ENCODE results near the gene FKBP4. TPM values are rescaled to one million over a fixed set of nuclear protein-coding genes. Genes with fewer than 3 reads are reported as not detected.

The FKBP4 gene
- total RNA-seq, 2 donors from 2014 or later = 130 to 134 TPM

GRCh38 chr12:2801044-2801783 is 6.4 kb downstream of the FKBP4 start:
- Mint-ChIP-seq H3K36me3 (peaks cover 35 to 42% of the 10 kb centered on the region in 2 donors), H3K9me3 (no peaks in the 10 kb centered on the region), H3K27ac (peak overlapping the region; percentile 50 to 66)
- ATAC-seq (no peak), DNase-seq (ENCODE audit: low spot score in 2 of 2) (no peak)

- Mint-ChIP-seq H3K9me3 (no peaks in the 10 kb centered on the region), H3K27ac (peak overlapping the region; percentile 69 to 88), H3K36me3 (peaks cover 12 to 16% of the 10 kb centered on the region in 2 donors)
- ATAC-seq (no peak), DNase-seq (ENCODE audit: low spot score in 2 of 2) (no peak)
Observed at GRCh38 chr12:2803635-2804392, 9.0 kb downstream of the FKBP4 start.

GRCh38 chr12:2804393-2805142 is 9.8 kb downstream of the FKBP4 start:
- peaks cover 10 to 14% of the 10 kb centered on the region in 2 donors for H3K36me3 Mint-ChIP-seq
- H3K27ac Mint-ChIP-seq = peak overlapping the region; percentile 69 to 75
- DNase-seq (ENCODE audit: low spot score in 2 of 2) (no peak), ATAC-seq (no peak)
- no peaks in the 10 kb centered on the region for H3K9me3 Mint-ChIP-seq

- H3K9me3 Mint-ChIP-seq = no peaks in the 10 kb centered on the region
- DNase-seq (ENCODE audit: low spot score in 2 of 2) (no peak), ATAC-seq (no peak)
- H3K36me3 Mint-ChIP-seq = peaks cover 4 to 14% of the 10 kb centered on the region in 2 donors
- H3K27ac Mint-ChIP-seq = peak overlapping the region in 1 of 2 donors; percentile 69
Observed at GRCh38 chr12:2805143-2805520, 10.4 kb downstream of the FKBP4 start.

DNA sequence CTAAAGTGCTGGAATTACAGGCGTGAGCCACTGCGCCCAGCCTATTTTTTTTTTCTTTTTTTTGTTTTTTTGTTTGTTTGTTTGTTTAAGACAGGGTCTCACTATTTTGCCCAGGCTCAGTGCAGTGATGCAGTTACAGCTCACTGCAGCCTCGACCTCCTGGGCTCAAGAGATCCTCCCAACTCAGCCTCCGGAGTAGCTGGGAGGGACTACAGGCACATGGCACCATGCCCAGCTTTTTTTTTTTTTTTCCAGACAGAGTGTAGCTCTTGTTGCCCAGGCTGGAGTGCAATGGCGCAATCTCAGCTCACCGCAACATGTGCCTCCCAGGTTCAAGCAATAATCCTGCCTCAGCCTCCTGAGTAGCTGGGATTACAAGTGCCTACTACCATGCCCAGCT is 11.9 kb downstream of the FKBP4 start:
- ATAC-seq (no peak), DNase-seq (ENCODE audit: low spot score in 2 of 2) (no peak)
- Mint-ChIP-seq H3K36me3 (peaks cover 0 to 11% of the 10 kb centered on the region in 2 donors), H3K9me3 (no peaks in the 10 kb centered on the region), H3K27ac (no peak overlapping the region)

DNA sequence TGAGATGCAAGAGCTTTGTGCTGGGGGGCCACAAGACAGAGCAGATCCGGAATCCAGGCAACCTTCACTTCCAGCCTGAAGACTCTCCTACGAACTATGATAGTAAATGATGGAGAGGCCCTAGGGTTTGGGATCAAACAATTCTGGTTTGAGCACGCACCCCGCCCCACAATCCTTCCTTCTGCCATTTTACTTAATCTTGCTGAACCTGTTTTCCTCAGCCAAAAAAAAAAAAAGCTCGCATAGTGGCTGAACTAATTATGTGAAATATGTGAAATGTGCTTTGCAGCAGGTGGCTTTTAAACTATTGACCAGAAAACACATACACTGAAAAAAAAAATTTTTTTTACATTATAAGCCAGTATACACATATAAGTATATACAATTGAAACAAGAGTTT is 17.0 kb downstream of the FKBP4 start:
- no peak for DNase-seq (ENCODE audit: low spot score in 2 of 2)
- peak overlapping the region; percentile 92 to 94 for H3K27ac Mint-ChIP-seq
- no peak for ATAC-seq
- peaks cover 5% of the 10 kb centered on the region in 2 donors for H3K36me3 Mint-ChIP-seq
- no peaks in the 10 kb centered on the region for H3K9me3 Mint-ChIP-seq

DNA sequence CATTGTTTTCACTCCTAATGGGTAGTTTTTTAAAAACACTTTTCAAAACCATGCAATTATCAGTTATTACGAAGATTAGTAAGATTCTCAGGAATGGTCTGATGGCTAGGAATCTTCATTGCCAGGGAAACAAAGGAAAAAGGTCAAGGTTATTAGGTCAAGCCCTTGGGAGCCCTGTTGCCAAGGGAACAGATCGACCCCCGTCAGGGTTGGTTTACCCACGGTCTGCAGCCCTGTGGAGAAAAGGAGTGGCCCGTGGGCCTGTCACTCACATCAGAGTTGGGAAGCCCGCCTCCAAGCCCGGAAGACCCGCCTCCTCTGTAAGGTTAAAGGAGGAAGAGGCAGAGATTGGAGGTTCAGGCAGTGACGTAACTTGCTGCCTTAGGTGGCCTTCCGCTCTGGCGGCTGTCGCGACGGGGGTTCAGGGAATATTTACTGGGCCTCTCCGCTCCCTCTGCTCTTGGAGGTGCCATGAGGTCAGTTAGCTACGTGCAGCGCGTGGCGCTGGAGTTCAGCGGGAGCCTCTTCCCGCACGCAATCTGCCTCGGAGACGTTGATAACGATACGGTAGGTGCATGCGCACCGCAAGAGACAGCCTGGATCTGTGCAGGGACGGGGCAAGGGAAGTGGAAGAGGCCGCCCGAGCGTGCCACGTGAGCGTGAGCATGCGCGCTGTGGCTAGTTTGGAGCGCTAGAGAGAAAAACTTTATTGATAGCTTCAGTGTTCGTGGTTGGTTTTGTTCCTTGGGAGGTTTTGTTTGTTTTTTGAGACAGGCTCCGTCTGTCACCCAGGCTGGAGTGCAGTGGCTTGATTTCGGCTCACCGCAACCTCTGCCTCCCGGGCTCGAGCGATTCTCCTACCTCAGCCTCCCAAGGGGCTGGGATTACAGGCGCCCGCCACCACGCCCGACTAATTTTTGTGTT is 17.8 kb downstream of the FKBP4 start, which contains the start of gene ITFG2:
Gene ITFG2, plus strand, starts transcription at position 379 of the 924 bp plus-strand sequence. Its CDS starts 93 bp downstream, at position 472.
- no peaks in the 10 kb centered on the region for H3K9me3 Mint-ChIP-seq
- DNase-seq (ENCODE audit: low spot score in 2 of 2) (peak; percentile 93 to 97), ATAC-seq (peak; percentile 96 to 98)
- H3K27ac Mint-ChIP-seq = peak within 1 kb of the TSS; percentile 92 to 94
- H3K36me3 Mint-ChIP-seq = peaks cover 5% of the 10 kb centered on the region in 2 donors

DNA sequence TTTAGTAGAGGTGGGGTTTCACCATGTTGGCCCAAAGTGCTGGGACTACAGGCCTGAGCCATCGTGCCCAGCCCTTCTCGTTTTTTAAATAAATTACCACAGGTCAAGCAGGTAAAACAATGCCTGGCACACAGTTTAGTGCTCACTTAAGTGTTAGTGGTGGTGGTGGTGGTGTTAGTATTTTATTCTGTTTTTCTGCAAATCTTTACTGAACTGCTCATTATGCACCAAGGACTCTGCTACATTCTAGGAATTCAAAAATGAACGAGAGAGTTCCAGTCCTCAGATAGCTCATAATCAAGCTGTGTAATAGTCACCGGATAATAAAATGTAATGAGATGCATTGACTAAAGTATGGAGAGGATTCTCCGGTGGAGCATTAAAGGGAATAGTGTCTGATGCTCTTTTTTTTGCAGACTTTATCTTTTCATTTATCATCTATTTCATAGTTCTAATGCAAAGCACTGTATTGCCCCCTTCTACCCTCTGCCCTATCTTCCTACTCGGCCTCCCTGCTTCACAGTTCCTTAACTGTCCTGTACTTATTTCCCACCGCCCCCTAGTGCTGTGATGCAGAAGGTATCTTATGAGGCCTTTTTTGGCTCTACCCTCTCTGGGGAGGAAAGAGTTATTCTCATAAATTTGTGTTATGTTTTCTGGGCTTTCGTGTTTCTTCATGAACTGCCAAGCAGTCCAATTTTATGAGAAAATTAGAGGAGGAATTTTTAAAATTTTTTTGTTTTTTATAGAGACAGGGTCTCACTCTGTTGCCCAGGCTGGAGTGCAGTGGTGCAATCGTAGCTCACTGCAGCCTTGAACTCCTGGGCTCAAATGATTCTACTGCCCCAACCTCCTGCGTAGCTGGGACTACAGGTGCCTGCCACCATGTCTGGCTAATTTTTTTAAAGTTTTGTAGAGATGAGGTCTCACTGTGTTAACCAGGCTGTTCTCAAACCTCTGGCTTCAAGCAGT is 18.7 kb downstream of the FKBP4 start:
- H3K9me3 Mint-ChIP-seq = no peaks in the 10 kb centered on the region
- ATAC-seq = peak in 1 of 2 donors; percentile 31

DNA sequence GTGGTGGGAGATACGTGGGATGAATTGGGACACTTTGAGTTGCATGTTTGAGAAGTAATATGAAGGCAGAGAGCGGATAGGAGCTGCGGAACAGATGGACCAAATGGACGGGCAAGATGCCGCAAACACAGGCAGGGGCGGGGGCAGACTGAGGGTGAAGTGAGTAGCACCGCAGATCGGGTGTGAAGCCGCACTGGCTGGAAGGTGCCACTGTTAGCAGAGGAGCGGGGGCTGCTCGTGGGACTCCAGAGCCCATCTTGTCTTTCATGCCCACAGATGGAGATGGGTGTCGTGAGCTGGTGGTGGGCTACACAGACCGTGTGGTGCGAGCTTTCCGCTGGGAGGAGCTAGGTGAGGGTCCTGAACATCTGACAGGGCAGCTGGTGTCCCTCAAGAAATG is 25.0 kb downstream of the FKBP4 start:
- ATAC-seq (no peak), DNase-seq (ENCODE audit: low spot score in 2 of 2) (no peak)
- Mint-ChIP-seq H3K27ac (peak overlapping the region in 1 of 2 donors; percentile 77), H3K36me3 (peaks cover 11 to 25% of the 10 kb centered on the region in 2 donors), H3K9me3 (no peaks in the 10 kb centered on the region)

More for the DNA sequence above, 18.7 kb downstream of the FKBP4 start:
- Mint-ChIP-seq H3K36me3 (peaks cover 11 to 12% of the 10 kb centered on the region in 2 donors), H3K27ac (peak overlapping the region; percentile 92 to 94)
- DNase-seq (ENCODE audit: low spot score in 2 of 2) = peak in 1 of 2 donors; percentile 47

GRCh38 chr12:2820432-2820831 is 25.7 kb downstream of the FKBP4 start:
- ATAC-seq = no peak

GRCh38 chr12:2823483-2823882 is 28.7 kb downstream of the FKBP4 start:
- no peaks in the 10 kb centered on the region for H3K9me3 Mint-ChIP-seq
- H3K27ac Mint-ChIP-seq = no peak overlapping the region
- peaks cover 0 to 17% of the 10 kb centered on the region in 2 donors for H3K36me3 Mint-ChIP-seq
- DNase-seq (ENCODE audit: low spot score in 2 of 2) (no peak), ATAC-seq (no peak)

More at GRCh38 chr12:2820432-2820831, 25.7 kb downstream of the FKBP4 start:
- Mint-ChIP-seq H3K9me3 (no peaks in the 10 kb centered on the region), H3K27ac (no peak overlapping the region), H3K36me3 (peaks cover 8 to 25% of the 10 kb centered on the region in 2 donors)
- no peak for DNase-seq (ENCODE audit: low spot score in 2 of 2)

GRCh38 chr12:2824541-2824940 is 29.8 kb downstream of the FKBP4 start:
- no peak for DNase-seq (ENCODE audit: low spot score in 2 of 2)
- Mint-ChIP-seq H3K9me3 (no peaks in the 10 kb centered on the region), H3K27ac (peak overlapping the region in 1 of 2 donors; percentile 80), H3K36me3 (peaks cover 0 to 14% of the 10 kb centered on the region in 2 donors)
- ATAC-seq = no peak

- H3K9me3 Mint-ChIP-seq = no peaks in the 10 kb centered on the region
- ATAC-seq = no peak
- peaks cover 0 to 10% of the 10 kb centered on the region in 2 donors for H3K36me3 Mint-ChIP-seq
- DNase-seq (ENCODE audit: low spot score in 2 of 2) = no peak
- H3K27ac Mint-ChIP-seq = peak overlapping the region in 1 of 2 donors; percentile 39
Observed at GRCh38 chr12:2825132-2825531, 30.4 kb downstream of the FKBP4 start.

GRCh38 chr12:2826036-2826435 is 31.3 kb downstream of the FKBP4 start:
- Mint-ChIP-seq H3K27ac (no peak overlapping the region), H3K36me3 (peaks cover 0 to 10% of the 10 kb centered on the region in 2 donors), H3K9me3 (no peaks in the 10 kb centered on the region)
- no peak for ATAC-seq
- DNase-seq (ENCODE audit: low spot score in 2 of 2) = no peak

Data from activated naive CD4-positive, alpha-beta T cell treated with anti-CD3 and anti-CD28 coated beads, Interleukin-2, amount 50 U/mL, for 72 hours (primary cell).